HCT116 (cell line): ENCODE measurements around the gene TMIE. TPM values are rescaled to one million over a fixed set of nuclear protein-coding genes. Genes with fewer than 3 reads are reported as not detected.

Source experiments
- ATAC-seq: fragments of 200-7000 bp; cut with Tn5 transposase; 2 replicates; pipeline ENCODE4 v1.9.1; 2020; ENCODE audit warnings: mild to moderate bottlenecking, moderate library complexity
- BruUV-seq: library from RNA; stranded (reverse); fragments of 400-500 nt; replicated peaks from 2 replicates; lab custom pipeline; 2021; lab: Mats Ljungman, UMichigan
- CTCF ChIA-PET: fragments of 300-600 bp; sonication (Branson Sonifier 250); formaldehyde crosslinking; loops from one replicate; lab custom pipeline; 2021; ENCODE audit warnings: antibody characterized with exemption; lab: Charles Lee
- POLR2A ChIA-PET: fragments of 300-600, 350-600 bp; sonication (Branson Sonifier 250); formaldehyde crosslinking; loops from one replicate; lab custom pipeline; 2021; ENCODE audit warnings: antibody characterized with exemption; lab: Charles Lee
- RAD21 ChIA-PET, 2 experiments: fragments of 300-600 bp; sonication (Branson Sonifier 250); formaldehyde crosslinking; loops; one replicate each; lab custom pipeline; 2023; ENCODE audit warnings: low total read pairs in 2 of 2; ENCODE audit not compliant: uncharacterized antibody in 2 of 2, unreplicated experiment in 2 of 2, low non-redundant PET in 1 of 2; lab: Charles Lee
- DNase-seq: peaks from one replicate; pipeline ENCODE4 v3.0.0-alpha.2; 2010; ENCODE audit warnings: low read depth, low spot score
- H2AFZ ChIP-seq: fragments of 200-600 bp; shearing (Covaris generic), sonication (generic); 2 replicates; pipeline ENCODE4 v1.6.1; 2017; ENCODE audit warnings: low read depth, mixed run types, mixed read lengths, antibody characterized with exemption, low read length; ENCODE audit not compliant: poor library complexity, severe bottlenecking
- H3K27ac ChIP-seq: 2 replicates; pipeline ENCODE4 v1.5.1; 2012; ENCODE audit warnings: low read depth, low read length
- H3K27me3 ChIP-seq: fragments of 200-600 bp; sonication (generic); 2 replicates; pipeline ENCODE4 v1.6.1; 2016; ENCODE audit warnings: mixed run types, low read length, mixed read lengths; ENCODE audit not compliant: insufficient read depth
- H3K36me3 ChIP-seq, 2 experiments: fragments of 200-500 bp in 1 of 2; fragments of 200-600 bp in 1 of 2; sonication (Bioruptor generic) in 1 of 2; sonication (generic) in 1 of 2; 2 replicates each; pipeline versions ENCODE4 v1.5.1 to v1.6.1; 2014 to 2016; ENCODE audit warnings: low read length in 2 of 2, inconsistent platforms in 1 of 2, mixed read lengths in 1 of 2, mixed run types in 1 of 2; ENCODE audit not compliant: insufficient read depth in 2 of 2, control insufficient read depth in 1 of 2
- H3K4me1 ChIP-seq, 2 experiments: fragments of 200-600 bp in 1 of 2; sonication (generic) in 1 of 2; 2 replicates each; pipeline versions ENCODE4 v1.5.1 to v1.6.1; 2012 to 2017; ENCODE audit warnings: low read length in 2 of 2, inconsistent platforms in 1 of 2, mild to moderate bottlenecking in 1 of 2, mixed read lengths in 1 of 2, mixed run types in 1 of 2, moderate library complexity in 1 of 2; ENCODE audit not compliant: insufficient read depth in 2 of 2, control insufficient read depth in 1 of 2
- H3K4me2 ChIP-seq: fragments of 200-600 bp; sonication (generic); 2 replicates; pipeline ENCODE4 v1.6.1; 2017; ENCODE audit warnings: mixed run types, low read length, mixed read lengths
- H3K4me3 ChIP-seq, 2 experiments: fragments of 200-600 bp in 1 of 2; sonication (generic) in 1 of 2; replicated peaks in 1 of 2; 2 replicates each; pipeline ENCODE4 v1.5.1; 2011 to 2016; ENCODE audit warnings: low read length in 2 of 2, control low read depth in 1 of 2, low read depth in 1 of 2, mild to moderate bottlenecking in 1 of 2, mixed read lengths in 1 of 2, mixed run types in 1 of 2
- H3K79me2 ChIP-seq: fragments of 200-600 bp; sonication (generic); 2 replicates; pipeline ENCODE4 v1.6.1; 2017; ENCODE audit warnings: mild to moderate bottlenecking, mixed run types, low read length, moderate library complexity, mixed read lengths; ENCODE audit not compliant: insufficient read depth
- H3K9ac ChIP-seq: fragments of 200-600 bp; sonication (generic); 2 replicates; pipeline ENCODE4 v1.6.1; 2016; ENCODE audit warnings: low read length, mixed read lengths
- H3K9me2 ChIP-seq: fragments of 200-600 bp; sonication (generic), shearing (Covaris generic); 2 replicates; pipeline ENCODE4 v1.6.1; 2017; ENCODE audit warnings: mixed run types, mild to moderate bottlenecking, moderate library complexity; ENCODE audit not compliant: insufficient read depth
- H3K9me3 ChIP-seq, 2 experiments: fragments of 200-500 bp in 1 of 2; fragments of 200-600 bp in 1 of 2; sonication (Bioruptor generic) in 1 of 2; sonication (generic) in 1 of 2; 2 replicates each; pipeline ENCODE4 v1.6.1; 2014 to 2017; ENCODE audit warnings: low read length in 2 of 2, mixed read lengths in 2 of 2, inconsistent platforms in 1 of 2, low read depth in 1 of 2, mild to moderate bottlenecking in 1 of 2, mixed run types in 1 of 2, moderate library complexity in 1 of 2; ENCODE audit not compliant: control insufficient read depth in 1 of 2, insufficient read depth in 1 of 2
- H4K20me1 ChIP-seq: fragments of 200-600 bp; sonication (generic), shearing (Covaris generic); 2 replicates; pipeline ENCODE4 v1.6.1; 2017; ENCODE audit warnings: mixed run types, mild to moderate bottlenecking, moderate library complexity; ENCODE audit not compliant: insufficient read depth
- ATF3 ChIP-seq: IDR thresholded peaks from 2 replicates; pipeline ENCODE4 v1.6.1; 2012
- CBX3 ChIP-seq: IDR thresholded peaks from 2 replicates; pipeline ENCODE4 v1.6.1; 2012; ENCODE audit warnings: low read depth
- CEBPB ChIP-seq: IDR thresholded peaks from 2 replicates; pipeline ENCODE4 v1.6.1; 2012; ENCODE audit warnings: low read depth
- CTCF ChIP-seq, 3 experiments: fragments of 200-600 bp in 1 of 3; sonication (generic) in 1 of 3; IDR thresholded peaks in 2 of 3; conservative IDR thresholded peaks in 1 of 3; 2 replicates each; pipeline ENCODE4 v1.5.1; 2012 to 2017; ENCODE audit warnings: low read depth in 2 of 3, low read length in 2 of 3, antibody characterized with exemption in 1 of 3, borderline replicate concordance in 1 of 3, control low read depth in 1 of 3, mild to moderate bottlenecking in 1 of 3, mixed read lengths in 1 of 3, mixed run types in 1 of 3, moderate library complexity in 1 of 3; ENCODE audit not compliant: insufficient read depth in 1 of 3
- ELF1 ChIP-seq: IDR thresholded peaks from 2 replicates; pipeline ENCODE4 v1.6.1; 2012; ENCODE audit warnings: low read depth, borderline replicate concordance
- FOSL1 ChIP-seq: IDR thresholded peaks from 2 replicates; pipeline ENCODE4 v1.6.1; 2012; ENCODE audit warnings: low read depth
- JUND ChIP-seq: IDR thresholded peaks from 2 replicates; pipeline ENCODE4 v1.6.1; 2012
- MAX ChIP-seq: IDR thresholded peaks from 2 replicates; pipeline ENCODE4 v1.6.1; 2012
- RAD21 ChIP-seq: IDR thresholded peaks from 2 replicates; pipeline ENCODE4 v1.6.1; 2012; ENCODE audit warnings: low read depth, mild to moderate bottlenecking
- REST ChIP-seq: IDR thresholded peaks from 2 replicates; pipeline ENCODE4 v1.6.1; 2012; ENCODE audit warnings: low read depth
- SIN3A ChIP-seq: IDR thresholded peaks from 2 replicates; pipeline ENCODE4 v1.6.1; 2012; ENCODE audit warnings: low read depth
- SP1 ChIP-seq: IDR thresholded peaks from 2 replicates; pipeline ENCODE4 v1.6.1; 2012; ENCODE audit warnings: low read depth
- SRF ChIP-seq: IDR thresholded peaks from 2 replicates; pipeline ENCODE4 v1.6.1; 2012; ENCODE audit warnings: low read depth
- TCF7L2 ChIP-seq: IDR thresholded peaks from 2 replicates; pipeline ENCODE4 v1.7.0; 2011; ENCODE audit warnings: borderline replicate concordance, inconsistent platforms; ENCODE audit not compliant: insufficient read depth, insufficient read length; ENCODE audit errors: extremely low read depth
- YY1 ChIP-seq: IDR thresholded peaks from 2 replicates; pipeline ENCODE4 v1.6.1; 2011; ENCODE audit warnings: low read length, low read depth, moderate library complexity, mild to moderate bottlenecking; ENCODE audit not compliant: insufficient replicate concordance; ENCODE audit errors: extremely low read depth
- ZNF274 ChIP-seq: fragments of 200-500 bp; sonication (Bioruptor generic); IDR thresholded peaks from 2 replicates; pipeline ENCODE4 v1.6.1; 2014; ENCODE audit warnings: mild to moderate bottlenecking, low read depth, low read length, inconsistent platforms
- intact Hi-C: fragments of 100-400 bp; cut with micrococcal nuclease; formaldehyde crosslinking; loops from 2 replicates; pipeline ENCODE4 v1.10.0; 2022
- total RNA-seq: library from RNA; stranded (reverse); gene quantifications from one replicate; pipeline ENCODE4 v1.2.1, GENCODE V29; 2021; ENCODE audit not compliant: unreplicated experiment

TMIE gene
- total RNA-seq, 1 experiment from 2014 or later: 0.74 TPM

GRCh38 chr3:46671541-46672348 lies 29.4 kb upstream of the TMIE start:
- Histone ChIP-seq H3K4me2 (no peak overlapping the region), H3K4me1 (no peaks in the 10 kb centered on the region), H3K9ac (no peak overlapping the region), H3K27ac (no peak overlapping the region), H3K9me2 (no peaks in the 10 kb centered on the region), H3K9me3 (no peaks in the 10 kb centered on the region), H3K36me3 (no peaks in the 10 kb centered on the region), H3K4me3 (no peak overlapping the region), H2AFZ (no peak overlapping the region), H4K20me1 (no peaks in the 10 kb centered on the region), H3K79me2 (no peaks in the 10 kb centered on the region), H3K27me3 (no peaks in the 10 kb centered on the region)
- no TSS peak for BruUV-seq
- RAD21 ChIA-PET: no interaction called here
- intact Hi-C loops: no loop called here
- CTCF ChIA-PET: no interaction called here
- DNase-seq (no peak), ATAC-seq (no peak)
- POLR2A ChIA-PET: no interaction called here
- TF ChIP-seq SP1 (no peak), SIN3A (no peak), ATF3 (no peak), REST (no peak), ELF1 (no peak), JUND (no peak), CTCF (IDR thresholded peaks at IDR 0.05 in 2 of 3, conservative IDR thresholded peaks at IDR 0.05 in 1 of 3; ENCODE audit: borderline replicate concordance in 1 of 3, insufficient read depth in 1 of 3, low read depth in 2 of 3, low read length in 2 of 3) (no peak), SRF (no peak), CEBPB (no peak), ZNF274 (no peak), CBX3 (no peak), MAX (no peak), RAD21 (no peak), FOSL1 (no peak), YY1 (no peak), TCF7L2 (no peak)
